Endothelial cell of umbilical vein (primary cell): Measurements from ENCODE around the gene SHCBP1L. TPM values are rescaled to one million over a fixed set of nuclear protein-coding genes. Genes with fewer than 3 reads are reported as not detected.

Experiments
- BruUV-seq: library from RNA; stranded (reverse); fragments of 400-500 nt; replicated peaks from 2 replicates; lab custom pipeline; 2021; lab: Mats Ljungman, UMichigan
- CTCF ChIA-PET: fragments of 300-600, 350-600 bp; sonication (Branson Sonifier 250); formaldehyde crosslinking; loops from one replicate; lab custom pipeline; 2021; ENCODE audit warnings: antibody characterized with exemption, inconsistent platforms; lab: Charles Lee
- POLR2A ChIA-PET: fragments of 300-600, 350-600 bp; sonication (Branson Sonifier 250); formaldehyde crosslinking; loops from one replicate; lab custom pipeline; 2021; ENCODE audit warnings: antibody characterized with exemption, inconsistent platforms; lab: Charles Lee
- DNase-seq: peaks from one replicate; pipeline ENCODE4 v3.0.0-alpha.2; 2011; ENCODE audit warnings: low read depth, low spot score
- FAIRE-seq: peaks from 2 replicates; lab custom pipeline; 2011; peaks lifted over from hg19 to GRCh38; lab: Jason Lieb, UNC
- H2AFZ ChIP-seq: 2 replicates; pipeline ENCODE4 v1.6.0; 2012; ENCODE audit warnings: low read depth, low read length, control low read depth, inconsistent platforms
- H3K27ac ChIP-seq: 2 replicates; pipeline ENCODE4 v1.5.1; 2011; ENCODE audit warnings: low read depth, mild to moderate bottlenecking, control low read depth, low read length, moderate library complexity; ENCODE audit not compliant: insufficient read depth
- H3K27me3 ChIP-seq, 2 experiments: 2 replicates each; pipeline versions ENCODE4 v1.6.0 to v1.6.1; 2011; ENCODE audit warnings: low read length in 2 of 2, mixed read lengths in 1 of 2; ENCODE audit not compliant: control insufficient read depth in 2 of 2, insufficient read depth in 2 of 2
- H3K36me3 ChIP-seq, 2 experiments: 2 replicates in 1 of 2; 3 replicates in 1 of 2; pipeline ENCODE4 v1.5.1; 2011; ENCODE audit warnings: low read length in 2 of 2, mild to moderate bottlenecking in 1 of 2, moderate library complexity in 1 of 2; ENCODE audit not compliant: control insufficient read depth in 2 of 2, insufficient read depth in 2 of 2; ENCODE audit errors: extremely low read depth in 1 of 2
- H3K4me1 ChIP-seq: 3 replicates; pipeline ENCODE4 v1.5.1; 2011; ENCODE audit warnings: mild to moderate bottlenecking, low read length; ENCODE audit not compliant: control insufficient read depth, insufficient read depth; ENCODE audit errors: extremely low read depth
- H3K4me2 ChIP-seq: 2 replicates; pipeline ENCODE4 v1.6.1; 2011; ENCODE audit warnings: low read length, control low read depth, mixed read lengths; ENCODE audit not compliant: insufficient read depth
- H3K4me3 ChIP-seq, 3 experiments: fragments of 200-600 bp in 1 of 3; sonication (generic), shearing (Covaris generic) in 1 of 3; replicated peaks in 1 of 3; 2 replicates each; pipeline ENCODE4 v1.5.1; 2011 to 2016; ENCODE audit warnings: control low read depth in 3 of 3, low read length in 3 of 3, mild to moderate bottlenecking in 2 of 3, inconsistent platforms in 1 of 3, low read depth in 1 of 3, moderate library complexity in 1 of 3; ENCODE audit not compliant: insufficient read depth in 1 of 3
- H3K79me2 ChIP-seq: 2 replicates; pipeline ENCODE4 v1.6.0; 2012; ENCODE audit warnings: low read length, inconsistent platforms; ENCODE audit not compliant: control insufficient read depth, insufficient read depth
- H3K9ac ChIP-seq: replicated peaks from 2 replicates; pipeline ENCODE3; 2011; ENCODE audit warnings: low read length, control low read depth; ENCODE audit not compliant: insufficient read depth; ENCODE audit errors: extremely low read depth
- H3K9me1 ChIP-seq: replicated peaks from 3 replicates; pipeline ENCODE4 v1.6.0; 2011; ENCODE audit warnings: mild to moderate bottlenecking, low read length; ENCODE audit not compliant: control insufficient read depth, insufficient read depth; ENCODE audit errors: extremely low read depth
- H3K9me3 ChIP-seq: replicated peaks from 2 replicates; pipeline ENCODE4 v1.5.1; 2012; ENCODE audit warnings: low read length, inconsistent platforms; ENCODE audit not compliant: control insufficient read depth, insufficient read depth
- H4K20me1 ChIP-seq: replicated peaks from 2 replicates; pipeline ENCODE3; 2011; ENCODE audit warnings: mild to moderate bottlenecking, low read length; ENCODE audit not compliant: control insufficient read depth, insufficient read depth; ENCODE audit errors: extremely low read depth
- EZH2 ChIP-seq: IDR thresholded peaks from 2 replicates; pipeline ENCODE4 v1.6.1; 2012; ENCODE audit warnings: borderline replicate concordance, low read depth, mild to moderate bottlenecking, moderate library complexity, low read length, inconsistent platforms; ENCODE audit not compliant: severe bottlenecking
- FOS ChIP-seq: IDR thresholded peaks from 2 replicates; pipeline ENCODE4 v1.6.1; 2011; ENCODE audit warnings: mild to moderate bottlenecking, low read length, moderate library complexity, borderline replicate concordance; ENCODE audit not compliant: insufficient read depth
- GATA2 ChIP-seq: IDR thresholded peaks from 2 replicates; pipeline ENCODE4 v1.7.0; 2011; ENCODE audit warnings: low read depth, mild to moderate bottlenecking, moderate library complexity, mixed read lengths, low read length; ENCODE audit not compliant: insufficient read length, insufficient read depth
- JUN ChIP-seq: IDR thresholded peaks from 2 replicates; pipeline ENCODE4 v1.6.1; 2011; ENCODE audit warnings: borderline replicate concordance, low read depth; ENCODE audit not compliant: insufficient read length, insufficient read depth
- MAX ChIP-seq: IDR thresholded peaks from 2 replicates; pipeline ENCODE4 v1.6.1; 2011; ENCODE audit not compliant: insufficient read depth, insufficient read length
- MYC ChIP-seq: IDR thresholded peaks from one replicate; pipeline ENCODE4 v1.6.1; 2011; ENCODE audit warnings: mild to moderate bottlenecking, low read depth, low read length
- POLR2A ChIP-seq: IDR thresholded peaks from 2 replicates; pipeline ENCODE4 v1.6.1; 2012; ENCODE audit warnings: low read depth, mild to moderate bottlenecking, control low read depth, low read length
- POLR2AphosphoS5 ChIP-seq: IDR thresholded peaks from 2 replicates; pipeline ENCODE4 v1.6.1; 2012; ENCODE audit warnings: low read depth, mild to moderate bottlenecking, control low read depth, low read length, moderate library complexity; ENCODE audit not compliant: insufficient read depth
- dilution Hi-C: fragments of 300-500 bp; cut with MboI; formaldehyde crosslinking; loops from one replicate; pipeline ENCODE4 v1.15.0; 2019; ENCODE audit warnings: low sequenced_read_pairs; ENCODE audit not compliant: extremely low pct_ligation_motif_present
- intact Hi-C: fragments of 100-400 bp; cut with micrococcal nuclease; formaldehyde crosslinking; loops from one replicate; pipeline ENCODE4 v1.10.0; 2022
- polyA plus RNA-seq, 4 experiments: library from polyadenylated mRNA; depleted of rRNA in 3 of 4; stranded (reverse) in 3 of 4; unstranded in 1 of 4; fragments of >200 nt; gene quantifications; 2 replicates each; pipeline versions ENCODE4 v1.2.1 to v1.2.3, GENCODE V29; 2011 to 2012; ENCODE audit warnings: missing spikeins in 1 of 4
- total RNA-seq: library from RNA; stranded (reverse); gene quantifications from 2 replicates; pipeline ENCODE4 v1.2.3, GENCODE V29; 2021
- TF ChIP-seq, protein P1 (sequence below), 2 donors: IDR thresholded peaks; 1 replicate in 1 of 2; 2 replicates in 1 of 2; pipeline ENCODE4 v1.5.1; 2011; ENCODE audit warnings: low read length in 2 of 2, mild to moderate bottlenecking in 2 of 2, moderate library complexity in 2 of 2, control low read depth in 1 of 2, inconsistent platforms in 1 of 2, low read depth in 1 of 2; ENCODE audit not compliant: insufficient read depth in 1 of 2; ENCODE audit errors: extremely low read depth in 1 of 2

SHCBP1L gene
- total and polyA plus RNA-seq, 2 donors (not counting 3 experiments of a cell fraction or from before 2014, with no cell fraction given): not detected

GRCh38 chr1:182996816-182997215 is 43.9 kb upstream of the SHCBP1L start:
- TF ChIP-seq GATA2 (no peak), FOS (no peak), POLR2AphosphoS5 (no peak), EZH2 (no peak), JUN (no peak), MYC (no peak), MAX (no peak), POLR2A (no peak)
- TF ChIP-seq, protein P1, sequence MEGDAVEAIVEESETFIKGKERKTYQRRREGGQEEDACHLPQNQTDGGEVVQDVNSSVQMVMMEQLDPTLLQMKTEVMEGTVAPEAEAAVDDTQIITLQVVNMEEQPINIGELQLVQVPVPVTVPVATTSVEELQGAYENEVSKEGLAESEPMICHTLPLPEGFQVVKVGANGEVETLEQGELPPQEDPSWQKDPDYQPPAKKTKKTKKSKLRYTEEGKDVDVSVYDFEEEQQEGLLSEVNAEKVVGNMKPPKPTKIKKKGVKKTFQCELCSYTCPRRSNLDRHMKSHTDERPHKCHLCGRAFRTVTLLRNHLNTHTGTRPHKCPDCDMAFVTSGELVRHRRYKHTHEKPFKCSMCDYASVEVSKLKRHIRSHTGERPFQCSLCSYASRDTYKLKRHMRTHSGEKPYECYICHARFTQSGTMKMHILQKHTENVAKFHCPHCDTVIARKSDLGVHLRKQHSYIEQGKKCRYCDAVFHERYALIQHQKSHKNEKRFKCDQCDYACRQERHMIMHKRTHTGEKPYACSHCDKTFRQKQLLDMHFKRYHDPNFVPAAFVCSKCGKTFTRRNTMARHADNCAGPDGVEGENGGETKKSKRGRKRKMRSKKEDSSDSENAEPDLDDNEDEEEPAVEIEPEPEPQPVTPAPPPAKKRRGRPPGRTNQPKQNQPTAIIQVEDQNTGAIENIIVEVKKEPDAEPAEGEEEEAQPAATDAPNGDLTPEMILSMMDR (IDR thresholded peaks at IDR 0.05; ENCODE audit: extremely low read depth in 1 of 2, insufficient read depth in 1 of 2, low read depth in 1 of 2, low read length in 2 of 2): no peak
- dilution Hi-C loops: no loop called here
- ChIA-PET POLR2A (no interaction called here), CTCF (interaction anchor here (0.8 to 1.0 kb wide), 2 partner anchors 32 to 34 kb away, joined by 3 read pairs; no protein-coding TSS in a partner anchor)
- DNase-seq (no peak), FAIRE-seq (no peak)
- H3K4me1 ChIP-seq: no peaks in the 10 kb centered on the region
- H3K79me2 ChIP-seq: no peaks in the 10 kb centered on the region
- no peaks in the 10 kb centered on the region for H3K9me3 ChIP-seq
- BruUV-seq: no TSS peak
- intact Hi-C loops: no loop called here
- no peak overlapping the region for H2AFZ ChIP-seq
- no peaks in the 10 kb centered on the region for H3K36me3 ChIP-seq
- no peak overlapping the region for H3K4me3 ChIP-seq
- no peak overlapping the region for H3K4me2 ChIP-seq
- no peaks in the 10 kb centered on the region for H3K27me3 ChIP-seq
- no peak overlapping the region for H3K27ac ChIP-seq
- no peaks in the 10 kb centered on the region for H4K20me1 ChIP-seq
- no peak overlapping the region for H3K9ac ChIP-seq
- H3K9me1 ChIP-seq: no peaks in the 10 kb centered on the region
